HG03460 (cell line): ENCODE measurements around the gene ARID1A.
A peak's percentile ranks its signal among the peaks of the same experiment; 100 is the strongest.

ENCODE experiments used
- ATAC-seq: cut with Tn5 transposase; IDR thresholded peaks from one replicate; pipeline ENCODE4 v1.9.1; 2021; ENCODE audit not compliant: unreplicated experiment

ARID1A gene

GRCh38 chr1:26826261-26827105, 130.7 kb downstream of the ARID1A start, which contains the start of gene ZDHHC18:
TSS of gene ZDHHC18 (plus strand) at chr1:26826688. CDS start at chr1:26826805, 117 bp downstream.
- ATAC-seq = peak; percentile 64

- ATAC-seq = peak; percentile 21
Measured at GRCh38 chr1:26827106-26827604, 131.3 kb downstream of the ARID1A start.

GRCh38 chr1:26827663-26828062, 131.8 kb downstream of the ARID1A start:
- no peak for ATAC-seq

GRCh38 chr1:26828411-26828991, 132.7 kb downstream of the ARID1A start:
- no peak for ATAC-seq

- ATAC-seq = no peak
Measured at GRCh38 chr1:26829184-26829911, 133.5 kb downstream of the ARID1A start.

GRCh38 chr1:26831059-26831458, 135.2 kb downstream of the ARID1A start:
- no peak for ATAC-seq
